ENCODE data around the gene YIF1A. TPM values are rescaled to one million over a fixed set of nuclear protein-coding genes. Genes with fewer than 3 reads are reported as not detected.
"Not testable (repeated sequence)": the region's sequence is repeated elsewhere in the genome, so short reads cannot be mapped to it uniquely, and the experiment has no call there.

Gene YIF1A
- total RNA-seq, 1 donor from 2014 or later: 146 TPM

DNA sequence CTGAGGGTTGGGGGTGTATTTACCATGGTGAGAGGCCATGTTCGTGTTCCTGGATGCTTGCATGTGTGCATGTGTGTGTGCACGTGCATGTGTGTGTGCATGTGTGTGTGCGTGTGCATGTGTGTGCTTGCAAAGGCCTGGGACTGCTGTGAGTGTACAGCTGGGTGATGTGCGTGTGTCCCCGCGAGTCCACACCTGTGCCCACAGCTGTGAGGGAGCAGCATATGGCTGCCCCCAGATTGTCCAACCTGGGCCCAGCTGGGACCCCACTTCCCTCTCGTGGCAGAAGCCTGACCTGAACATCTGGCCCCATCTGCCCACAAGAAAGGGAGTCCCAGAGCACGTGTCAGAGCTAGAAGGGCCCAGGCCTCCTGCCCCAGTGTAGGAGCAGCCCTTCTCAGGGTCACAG, 36.3 kb upstream of the YIF1A start:
- Mint-ChIP-seq H3K36me3 (ENCODE audit: unreplicated experiment) (no peaks in the 10 kb centered on the region), H3K27me3 (ENCODE audit: unreplicated experiment) (no peaks in the 10 kb centered on the region), H3K9me3 (ENCODE audit: unreplicated experiment) (no peaks in the 10 kb centered on the region), H3K27ac (ENCODE audit: unreplicated experiment) (peak overlapping the region; percentile 90), H3K4me1 (ENCODE audit: unreplicated experiment) (peaks cover 74% of the 10 kb centered on the region), H3K4me3 (ENCODE audit: unreplicated experiment) (no peak overlapping the region)
- DNase-seq (ENCODE audit: extremely low spot score, unreplicated experiment): no peak
- TF ChIP-seq, protein P1, sequence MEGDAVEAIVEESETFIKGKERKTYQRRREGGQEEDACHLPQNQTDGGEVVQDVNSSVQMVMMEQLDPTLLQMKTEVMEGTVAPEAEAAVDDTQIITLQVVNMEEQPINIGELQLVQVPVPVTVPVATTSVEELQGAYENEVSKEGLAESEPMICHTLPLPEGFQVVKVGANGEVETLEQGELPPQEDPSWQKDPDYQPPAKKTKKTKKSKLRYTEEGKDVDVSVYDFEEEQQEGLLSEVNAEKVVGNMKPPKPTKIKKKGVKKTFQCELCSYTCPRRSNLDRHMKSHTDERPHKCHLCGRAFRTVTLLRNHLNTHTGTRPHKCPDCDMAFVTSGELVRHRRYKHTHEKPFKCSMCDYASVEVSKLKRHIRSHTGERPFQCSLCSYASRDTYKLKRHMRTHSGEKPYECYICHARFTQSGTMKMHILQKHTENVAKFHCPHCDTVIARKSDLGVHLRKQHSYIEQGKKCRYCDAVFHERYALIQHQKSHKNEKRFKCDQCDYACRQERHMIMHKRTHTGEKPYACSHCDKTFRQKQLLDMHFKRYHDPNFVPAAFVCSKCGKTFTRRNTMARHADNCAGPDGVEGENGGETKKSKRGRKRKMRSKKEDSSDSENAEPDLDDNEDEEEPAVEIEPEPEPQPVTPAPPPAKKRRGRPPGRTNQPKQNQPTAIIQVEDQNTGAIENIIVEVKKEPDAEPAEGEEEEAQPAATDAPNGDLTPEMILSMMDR (IDR thresholded peaks at IDR 0.05): no peak

DNA sequence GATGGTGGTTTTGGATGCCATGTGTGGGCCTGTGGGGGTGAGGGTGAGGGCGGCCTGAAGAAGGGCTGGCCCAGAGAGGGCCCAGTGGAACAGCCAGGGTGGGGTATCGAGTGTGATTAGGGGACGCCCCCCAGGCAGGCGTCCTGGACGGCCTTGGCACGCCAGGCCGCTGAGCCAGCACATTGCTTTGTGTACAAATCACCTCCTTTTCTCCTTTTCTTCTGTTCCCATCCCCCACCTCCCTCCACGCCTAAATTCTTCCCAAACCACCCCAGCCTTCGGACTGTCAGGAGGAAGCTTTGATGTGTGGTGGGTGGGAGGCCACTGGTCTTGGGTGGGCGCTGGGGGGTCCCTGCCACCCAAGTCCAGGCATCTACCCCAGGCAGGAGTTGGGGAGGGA, 35.7 kb upstream of the YIF1A start:
- no peak overlapping the region for H3K4me3 Mint-ChIP-seq (ENCODE audit: unreplicated experiment)
- peaks cover 70% of the 10 kb centered on the region for H3K4me1 Mint-ChIP-seq (ENCODE audit: unreplicated experiment)
- TF ChIP-seq, protein P1 (IDR thresholded peaks at IDR 0.05): no peak
- no peaks in the 10 kb centered on the region for H3K27me3 Mint-ChIP-seq (ENCODE audit: unreplicated experiment)
- H3K27ac Mint-ChIP-seq (ENCODE audit: unreplicated experiment): peak overlapping the region; percentile 90
- no peaks in the 10 kb centered on the region for H3K36me3 Mint-ChIP-seq (ENCODE audit: unreplicated experiment)
- no peaks in the 10 kb centered on the region for H3K9me3 Mint-ChIP-seq (ENCODE audit: unreplicated experiment)
- DNase-seq (ENCODE audit: extremely low spot score, unreplicated experiment): no peak

DNA sequence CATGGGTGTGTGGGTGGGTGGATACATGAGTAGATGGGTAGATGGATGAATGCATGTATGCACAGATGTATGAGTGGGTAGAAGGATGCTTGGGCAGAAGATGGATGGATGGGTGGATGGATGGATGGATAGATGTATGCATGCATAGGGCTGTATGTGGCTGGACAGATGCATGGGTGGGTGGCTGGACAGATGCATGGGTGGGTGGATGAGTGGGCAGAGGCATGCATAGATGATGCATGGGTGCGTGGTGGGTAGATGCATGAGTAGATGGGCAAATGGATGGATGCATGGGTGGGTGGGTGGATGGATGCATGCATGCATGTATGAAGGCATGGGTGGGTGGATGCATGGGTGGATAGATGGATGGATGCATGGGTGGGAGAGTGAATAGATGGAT, 34.7 kb upstream of the YIF1A start:
- no peak for DNase-seq (ENCODE audit: extremely low spot score, unreplicated experiment)
- Mint-ChIP-seq H3K27ac (ENCODE audit: unreplicated experiment) (no peak overlapping the region), H3K4me3 (ENCODE audit: unreplicated experiment) (no peak overlapping the region), H3K4me1 (ENCODE audit: unreplicated experiment) (peaks cover 69% of the 10 kb centered on the region), H3K36me3 (ENCODE audit: unreplicated experiment) (no peaks in the 10 kb centered on the region), H3K9me3 (ENCODE audit: unreplicated experiment) (no peaks in the 10 kb centered on the region), H3K27me3 (ENCODE audit: unreplicated experiment) (no peaks in the 10 kb centered on the region)
- TF ChIP-seq, protein P1 (IDR thresholded peaks at IDR 0.05): no peak

DNA sequence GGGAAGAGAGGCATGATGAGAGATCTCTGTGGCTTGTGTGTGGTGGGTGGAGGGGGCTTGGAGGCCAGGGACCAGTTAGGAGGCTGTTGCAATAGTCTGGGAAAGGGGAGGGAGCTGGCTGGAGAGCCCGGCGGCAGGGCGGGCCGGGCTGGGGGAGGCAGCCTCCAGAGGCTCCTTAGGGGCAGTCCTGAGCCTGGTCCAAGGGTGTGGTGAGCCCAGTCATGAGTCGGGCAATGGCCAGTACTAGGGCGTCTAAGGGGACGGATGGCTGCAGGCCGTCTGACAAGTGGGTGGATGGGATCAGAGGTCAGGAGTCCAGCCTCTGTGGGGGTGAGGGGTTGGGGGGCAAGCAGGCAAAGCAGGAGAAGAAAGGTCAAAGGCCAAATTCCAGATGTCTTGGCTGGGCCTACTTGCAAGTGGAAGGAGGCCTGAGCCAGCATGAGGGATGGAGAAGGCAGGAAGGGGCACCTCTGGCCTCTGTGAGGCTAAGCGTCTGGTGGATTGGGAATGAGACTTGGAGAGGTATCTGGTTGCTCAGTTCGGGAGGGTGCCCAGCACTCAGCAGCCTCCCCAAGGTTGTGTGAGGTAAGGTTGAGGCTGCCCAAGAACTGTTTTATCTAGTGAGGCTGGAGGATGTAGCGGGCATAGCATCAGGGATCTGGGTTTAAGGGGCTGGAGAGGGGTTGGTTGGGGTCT, 33.9 kb upstream of the YIF1A start:
- no peaks in the 10 kb centered on the region for H3K27me3 Mint-ChIP-seq (ENCODE audit: unreplicated experiment)
- H3K27ac Mint-ChIP-seq (ENCODE audit: unreplicated experiment): peak overlapping the region; percentile 46
- TF ChIP-seq, protein P1 (IDR thresholded peaks at IDR 0.05): no peak
- peaks cover 69% of the 10 kb centered on the region for H3K4me1 Mint-ChIP-seq (ENCODE audit: unreplicated experiment)
- H3K9me3 Mint-ChIP-seq (ENCODE audit: unreplicated experiment): no peaks in the 10 kb centered on the region
- H3K4me3 Mint-ChIP-seq (ENCODE audit: unreplicated experiment): no peak overlapping the region
- H3K36me3 Mint-ChIP-seq (ENCODE audit: unreplicated experiment): no peaks in the 10 kb centered on the region
- DNase-seq (ENCODE audit: extremely low spot score, unreplicated experiment): no peak

DNA sequence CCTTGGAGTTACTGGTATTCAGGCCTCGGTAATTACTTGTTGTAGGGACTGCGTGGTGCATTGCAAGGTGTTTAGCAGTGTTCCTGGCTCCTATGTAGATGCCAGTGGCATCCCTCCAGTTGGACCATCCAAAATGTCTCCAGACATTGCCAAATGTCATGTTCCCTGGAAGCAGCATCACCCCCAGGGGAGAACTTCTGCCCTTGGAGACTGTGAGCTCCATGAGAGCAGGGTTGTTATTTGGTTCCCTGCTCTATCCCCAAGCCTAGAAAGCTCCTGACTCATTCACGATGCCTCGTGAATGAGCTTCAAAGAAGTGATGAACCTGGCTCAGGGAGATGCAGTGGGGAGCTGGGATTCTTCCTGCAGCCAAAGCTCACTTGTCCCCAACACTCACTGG, 32.7 kb upstream of the YIF1A start:
- H3K27me3 Mint-ChIP-seq (ENCODE audit: unreplicated experiment): no peaks in the 10 kb centered on the region
- H3K27ac Mint-ChIP-seq (ENCODE audit: unreplicated experiment): no peak overlapping the region
- DNase-seq (ENCODE audit: extremely low spot score, unreplicated experiment): no peak
- no peak overlapping the region for H3K4me3 Mint-ChIP-seq (ENCODE audit: unreplicated experiment)
- no peaks in the 10 kb centered on the region for H3K36me3 Mint-ChIP-seq (ENCODE audit: unreplicated experiment)
- peaks cover 66% of the 10 kb centered on the region for H3K4me1 Mint-ChIP-seq (ENCODE audit: unreplicated experiment)
- TF ChIP-seq, protein P1 (IDR thresholded peaks at IDR 0.05): no peak
- no peaks in the 10 kb centered on the region for H3K9me3 Mint-ChIP-seq (ENCODE audit: unreplicated experiment)

DNA sequence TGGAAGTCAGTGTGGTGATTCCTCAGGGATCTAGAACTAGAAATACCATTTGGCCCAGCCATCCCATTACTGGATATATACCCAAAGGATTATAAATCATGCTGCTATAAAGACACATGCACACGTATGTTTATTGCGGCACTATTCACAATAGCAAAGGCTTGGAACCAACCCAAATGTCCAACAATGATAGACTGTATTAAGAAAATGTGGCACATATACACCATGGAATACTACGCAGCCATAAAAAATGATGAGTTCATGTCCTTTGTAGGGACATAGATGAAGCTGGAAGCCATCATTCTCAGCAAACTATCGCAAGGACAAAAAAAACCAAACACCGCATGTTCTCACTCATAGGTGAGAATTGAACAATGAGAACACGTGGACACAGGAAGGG, 31.8 kb upstream of the YIF1A start:
- peaks cover 66% of the 10 kb centered on the region for H3K4me1 Mint-ChIP-seq (ENCODE audit: unreplicated experiment)
- not testable (repeated sequence) for H3K9me3 Mint-ChIP-seq (ENCODE audit: unreplicated experiment); H3K4me3 Mint-ChIP-seq (ENCODE audit: unreplicated experiment); DNase-seq (ENCODE audit: extremely low spot score, unreplicated experiment); H3K36me3 Mint-ChIP-seq (ENCODE audit: unreplicated experiment); H3K27ac Mint-ChIP-seq (ENCODE audit: unreplicated experiment); H3K27me3 Mint-ChIP-seq (ENCODE audit: unreplicated experiment)

DNA sequence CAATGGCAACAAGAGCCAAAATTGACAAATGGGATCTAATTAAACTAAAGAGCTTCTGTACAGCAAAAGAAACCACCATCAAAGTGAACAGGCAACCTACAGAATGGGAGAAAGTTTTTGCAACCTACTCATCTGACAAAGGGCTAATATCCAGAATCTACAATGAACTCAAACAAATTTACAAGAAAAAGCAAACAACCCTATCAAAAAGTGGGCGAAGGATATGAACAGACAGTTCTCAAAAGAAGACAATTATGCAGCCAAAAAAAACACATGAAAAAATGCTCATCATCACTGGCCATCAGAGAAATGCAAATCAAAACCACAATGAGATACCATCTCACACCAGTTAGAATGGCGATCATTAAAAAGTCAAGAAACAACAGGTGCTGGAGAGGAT, 31.3 kb upstream of the YIF1A start:
- not testable (repeated sequence) for H3K27me3 Mint-ChIP-seq (ENCODE audit: unreplicated experiment); DNase-seq (ENCODE audit: extremely low spot score, unreplicated experiment); H3K36me3 Mint-ChIP-seq (ENCODE audit: unreplicated experiment); H3K9me3 Mint-ChIP-seq (ENCODE audit: unreplicated experiment); H3K4me3 Mint-ChIP-seq (ENCODE audit: unreplicated experiment); H3K27ac Mint-ChIP-seq (ENCODE audit: unreplicated experiment)
- H3K4me1 Mint-ChIP-seq (ENCODE audit: unreplicated experiment): peaks cover 66% of the 10 kb centered on the region
